ENCODE measurements around the gene RTF2. TPM values are rescaled to one million over a fixed set of nuclear protein-coding genes. Genes with fewer than 3 reads are reported as not detected.

RTF2 gene
- total RNA-seq, 5 donors from 2014 or later (not counting 1 experiment from before 2014, with no cell fraction given) = 55.8 to 69.7 (median 64.8) TPM

DNA sequence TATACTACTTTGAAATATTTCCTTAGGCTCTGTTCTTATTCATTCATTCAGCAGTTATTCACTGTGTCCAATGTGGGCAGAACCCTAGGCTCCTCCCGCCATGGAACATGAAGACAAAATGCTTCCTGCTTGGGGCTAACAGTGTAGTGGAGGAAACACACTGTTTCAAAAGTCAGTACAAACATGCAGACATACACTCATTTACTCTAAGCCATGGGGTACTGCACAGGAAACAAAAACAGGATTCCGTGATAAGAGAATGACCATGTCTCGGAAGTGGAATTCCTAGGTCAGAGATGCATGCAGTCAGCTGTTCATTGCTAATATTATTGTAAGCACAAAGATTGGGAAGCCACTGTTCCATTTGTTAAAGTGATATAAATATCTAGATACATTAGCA is 37.7 kb downstream of the RTF2 start:
- H3K36me3 ChIP-seq (ENCODE audit: control insufficient read depth in 2 of 2, extremely low read depth in 1 of 2, insufficient read depth in 1 of 2, low read length in 1 of 2) = peaks cover 0 to 7% of the 10 kb centered on the region in 2 donors
- peaks cover 3 to 10% of the 10 kb centered on the region in 2 experiments for H3K4me1 ChIP-seq (ENCODE audit: control insufficient read depth in 1 of 2, extremely low read depth in 1 of 2, insufficient read depth in 2 of 2, low read length in 2 of 2)
- H3K4me1 Mint-ChIP-seq = peaks cover 17 to 21% (median 18%) of the 10 kb centered on the region in 3 donors
- ChIA-PET CTCF (no interaction called here), POLR2A (interaction anchor here in 1 of 2 donors (0.5 kb wide), 1 partner anchor 30 kb away, joined by 4 read pairs; no protein-coding TSS in a partner anchor)
- H3K27ac Mint-ChIP-seq = peak overlapping the region in 1 of 2 donors; percentile 13
- no peak overlapping the region for H3K4me3 ChIP-seq (ENCODE audit: control insufficient read depth in 1 of 2, extremely low read depth in 1 of 2, low read length in 1 of 2)
- H3K9me3 ChIP-seq = no peaks in the 10 kb centered on the region
- H3K27me3 ChIP-seq (replicated peaks in 1 of 2; ENCODE audit: control insufficient read depth in 2 of 2, extremely low read depth in 1 of 2, insufficient read depth in 2 of 2, low read length in 1 of 2) = no peaks in the 10 kb centered on the region
- peaks cover 6% of the 10 kb centered on the region for H3K36me3 Mint-ChIP-seq
- ATAC-seq (replicated peaks in 1 of 4) (no peak), DNase-seq (no peak)
- no peak overlapping the region for H3K27ac ChIP-seq (ENCODE audit: low read length)
- no peaks in the 10 kb centered on the region for H3K27me3 Mint-ChIP-seq
- no CpG with 5 or more reads among the region's 3 CpGs for WGBS (ENCODE audit: insufficient coverage)
- no peaks in the 10 kb centered on the region for H3K9me3 Mint-ChIP-seq
- no peak overlapping the region for H3K4me3 Mint-ChIP-seq

DNA sequence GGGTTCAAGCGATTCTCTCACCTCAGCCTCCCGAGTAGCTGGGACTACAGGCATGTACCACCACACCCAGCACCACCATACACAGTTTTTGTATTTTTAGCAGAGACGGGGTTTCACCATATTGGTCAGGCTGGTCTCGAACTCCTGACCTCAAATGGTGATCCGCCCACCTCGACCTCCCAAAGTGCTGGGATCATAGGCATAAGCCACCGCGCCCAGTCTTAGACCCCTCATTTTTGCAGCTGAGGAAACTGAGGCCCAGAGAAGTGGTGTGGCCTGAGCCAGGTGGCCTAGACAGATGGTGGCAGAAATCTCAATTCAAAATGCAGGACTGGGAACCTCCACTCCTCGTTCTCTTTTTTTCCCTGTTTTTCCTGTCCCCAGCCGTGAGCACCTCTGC is 43.5 kb downstream of the RTF2 start:
- Mint-ChIP-seq H3K36me3 (peaks cover 31% of the 10 kb centered on the region), H3K27ac (no peak overlapping the region)

DNA sequence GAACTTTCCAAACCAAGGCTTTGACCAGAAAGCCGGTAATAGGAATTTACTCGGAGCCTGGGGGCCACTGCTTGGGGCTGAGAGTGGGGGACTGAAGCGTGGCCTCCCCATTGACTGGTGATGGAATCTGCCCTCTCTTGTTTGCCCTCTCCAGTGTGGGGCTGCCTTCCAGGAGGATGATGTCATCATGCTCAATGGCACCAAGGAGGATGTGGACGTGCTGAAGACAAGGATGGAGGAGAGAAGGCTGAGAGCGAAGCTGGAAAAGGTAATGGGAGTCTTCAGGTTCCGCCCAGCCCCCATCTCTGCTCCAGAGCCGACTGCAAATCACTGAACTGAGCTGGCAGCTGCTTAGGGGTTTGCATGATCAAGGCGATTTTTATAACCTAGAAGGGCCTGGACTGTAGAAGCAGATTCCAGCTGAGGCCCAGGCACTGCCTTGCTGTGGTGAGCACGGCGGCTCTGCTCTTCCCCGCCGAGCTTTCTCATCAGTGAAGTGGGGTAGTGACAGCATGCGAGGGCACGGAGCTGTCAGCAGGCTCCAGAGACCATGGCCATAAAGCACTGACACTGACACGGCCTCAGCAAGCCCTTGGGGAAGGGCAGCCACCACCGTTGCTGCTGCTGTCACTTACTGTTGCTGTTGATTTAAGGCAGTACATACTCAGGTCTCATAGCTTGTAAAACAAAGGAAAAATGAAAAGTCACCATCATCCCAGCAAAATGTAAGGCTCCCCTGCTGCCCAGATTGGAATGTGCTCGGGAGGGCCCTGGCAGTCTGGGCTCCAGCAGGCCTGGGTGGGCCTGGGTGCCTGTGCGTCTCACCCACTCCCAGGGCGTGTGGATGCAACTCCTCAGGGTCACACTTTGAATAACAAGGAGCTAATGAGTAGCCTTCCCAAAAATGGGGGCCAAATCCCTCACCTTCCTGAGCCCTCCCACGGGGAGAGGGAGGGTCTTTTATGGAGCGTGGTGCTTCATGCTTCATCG is 45.0 kb downstream of the RTF2 start:
- WGBS (ENCODE audit: insufficient coverage) = 98% methylated on average over 17 of the region's 22 CpGs
- Histone ChIP-seq H3K9me3 (no peaks in the 10 kb centered on the region), H3K27me3 (replicated peaks in 1 of 2; ENCODE audit: control insufficient read depth in 2 of 2, extremely low read depth in 1 of 2, insufficient read depth in 2 of 2, low read length in 1 of 2) (no peaks in the 10 kb centered on the region), H3K4me1 (ENCODE audit: control insufficient read depth in 1 of 2, extremely low read depth in 1 of 2, insufficient read depth in 2 of 2, low read length in 2 of 2) (no peaks in the 10 kb centered on the region), H3K27ac (ENCODE audit: low read length) (no peak overlapping the region), H3K4me3 (ENCODE audit: control insufficient read depth in 1 of 2, extremely low read depth in 1 of 2, low read length in 1 of 2) (no peak overlapping the region), H3K36me3 (ENCODE audit: control insufficient read depth in 2 of 2, extremely low read depth in 1 of 2, insufficient read depth in 1 of 2, low read length in 1 of 2) (peaks cover 11 to 49% of the 10 kb centered on the region in 2 donors)
- POLR2A ChIA-PET = no interaction called here
- no peak overlapping the region for H3K27ac Mint-ChIP-seq
- ATAC-seq (replicated peaks in 1 of 4) = no peak
- no peaks in the 10 kb centered on the region for H3K27me3 Mint-ChIP-seq
- DNase-seq = no peak
- H3K4me1 Mint-ChIP-seq = peaks cover 0 to 7% (median 5%) of the 10 kb centered on the region in 3 donors
- H3K9me3 Mint-ChIP-seq = peaks cover 0 to 3% (median 2%) of the 10 kb centered on the region in 3 donors
- H3K4me3 Mint-ChIP-seq = no peak overlapping the region
- CTCF ChIA-PET = interaction anchor here in 1 of 2 donors (0.6 kb wide), 2 partner anchors 52 to 89 kb away, joined by 3 read pairs; no protein-coding TSS in a partner anchor
- peaks cover 47% of the 10 kb centered on the region for H3K36me3 Mint-ChIP-seq

More for the DNA sequence above, 43.5 kb downstream of the RTF2 start:
- Histone ChIP-seq H3K4me3 (ENCODE audit: control insufficient read depth in 1 of 2, extremely low read depth in 1 of 2, low read length in 1 of 2) (no peak overlapping the region), H3K27me3 (replicated peaks in 1 of 2; ENCODE audit: control insufficient read depth in 2 of 2, extremely low read depth in 1 of 2, insufficient read depth in 2 of 2, low read length in 1 of 2) (no peaks in the 10 kb centered on the region), H3K27ac (ENCODE audit: low read length) (no peak overlapping the region), H3K9me3 (no peaks in the 10 kb centered on the region), H3K36me3 (ENCODE audit: control insufficient read depth in 2 of 2, extremely low read depth in 1 of 2, insufficient read depth in 1 of 2, low read length in 1 of 2) (peaks cover 6 to 35% of the 10 kb centered on the region in 2 donors), H3K4me1 (ENCODE audit: control insufficient read depth in 1 of 2, extremely low read depth in 1 of 2, insufficient read depth in 2 of 2, low read length in 2 of 2) (no peaks in the 10 kb centered on the region)
- DNase-seq = no peak
- WGBS (ENCODE audit: insufficient coverage) = 97% methylated on average over 8 of the region's 10 CpGs
- Mint-ChIP-seq H3K9me3 (no peaks in the 10 kb centered on the region), H3K27me3 (no peaks in the 10 kb centered on the region), H3K4me1 (peaks cover 0 to 16% (median 5%) of the 10 kb centered on the region in 3 donors), H3K4me3 (no peak overlapping the region)
- ChIA-PET CTCF (no interaction called here), POLR2A (no interaction called here)
- no peak for ATAC-seq (replicated peaks in 1 of 4)

DNA sequence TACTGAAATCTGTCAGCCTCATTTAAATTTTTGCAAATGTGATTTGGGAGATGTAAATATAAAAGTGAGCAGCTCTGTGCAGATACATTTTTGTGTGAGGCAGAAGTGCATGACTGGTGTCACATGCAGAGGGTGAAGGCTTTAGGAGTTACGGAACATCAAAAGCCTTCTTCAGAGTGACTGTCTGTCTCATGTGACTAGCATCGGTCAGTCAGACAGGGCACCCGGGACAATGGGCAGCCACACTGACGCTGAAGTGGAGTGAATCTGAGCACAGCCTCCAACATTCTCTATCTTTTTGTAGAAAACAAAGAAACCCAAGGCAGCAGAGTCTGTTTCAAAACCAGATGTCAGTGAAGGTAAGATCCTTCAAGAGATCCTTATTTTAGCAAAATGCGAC is 48.2 kb downstream of the RTF2 start:
- CTCF ChIA-PET = interaction anchor here in 1 of 2 donors (0.9 kb wide), 1 partner anchor 116 kb away, joined by 3 read pairs; no protein-coding TSS in a partner anchor

DNA sequence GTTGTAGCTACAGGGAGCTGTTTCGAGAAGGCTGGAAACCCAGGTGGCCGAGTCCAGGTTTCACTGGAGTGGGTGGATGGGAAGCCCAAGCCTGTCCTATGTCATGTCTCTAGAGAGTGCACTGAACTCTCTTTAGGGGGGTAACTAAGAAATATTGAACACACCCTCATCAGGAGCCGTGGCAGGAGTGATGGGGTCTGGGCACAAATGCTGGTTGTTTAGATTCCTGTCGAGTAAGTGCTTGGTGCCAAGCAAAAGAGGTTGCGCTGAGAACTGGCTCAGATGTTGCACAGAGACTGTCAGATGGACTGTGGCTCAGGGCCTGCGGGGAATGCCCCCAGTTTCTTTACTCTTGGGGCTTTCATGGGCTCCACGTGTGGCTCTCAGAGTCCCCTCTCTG is 48.8 kb downstream of the RTF2 start:
- Histone ChIP-seq H3K27me3 (replicated peaks in 1 of 2; ENCODE audit: control insufficient read depth in 2 of 2, extremely low read depth in 1 of 2, insufficient read depth in 2 of 2, low read length in 1 of 2) (no peaks in the 10 kb centered on the region), H3K27ac (ENCODE audit: low read length) (no peak overlapping the region), H3K4me3 (ENCODE audit: control insufficient read depth in 1 of 2, extremely low read depth in 1 of 2, low read length in 1 of 2) (no peak overlapping the region), H3K4me1 (ENCODE audit: control insufficient read depth in 1 of 2, extremely low read depth in 1 of 2, insufficient read depth in 2 of 2, low read length in 2 of 2) (peaks cover 0 to 1% of the 10 kb centered on the region in 2 experiments), H3K9me3 (peaks cover 3% of the 10 kb centered on the region), H3K36me3 (ENCODE audit: control insufficient read depth in 2 of 2, extremely low read depth in 1 of 2, insufficient read depth in 1 of 2, low read length in 1 of 2) (peaks cover 14 to 65% of the 10 kb centered on the region in 2 donors)
- H3K4me1 Mint-ChIP-seq = peaks cover 0 to 2% (median 0%) of the 10 kb centered on the region in 3 donors
- peaks cover 0 to 22% (median 22%) of the 10 kb centered on the region in 3 donors for H3K9me3 Mint-ChIP-seq
- H3K27ac Mint-ChIP-seq = no peak overlapping the region
- no peak for ATAC-seq (replicated peaks in 1 of 4)
- no peak for DNase-seq
- 96% methylated on average over 5 of the region's 7 CpGs for WGBS (ENCODE audit: insufficient coverage)
- H3K27me3 Mint-ChIP-seq = no peaks in the 10 kb centered on the region
- no peak overlapping the region for H3K4me3 Mint-ChIP-seq
- ChIA-PET CTCF (no interaction called here), POLR2A (no interaction called here)
- peaks cover 75% of the 10 kb centered on the region for H3K36me3 Mint-ChIP-seq

More for the DNA sequence above, 48.2 kb downstream of the RTF2 start:
- no peaks in the 10 kb centered on the region for H3K4me1 ChIP-seq (ENCODE audit: control insufficient read depth in 1 of 2, extremely low read depth in 1 of 2, insufficient read depth in 2 of 2, low read length in 2 of 2)
- Mint-ChIP-seq H3K4me3 (no peak overlapping the region), H3K36me3 (peaks cover 72% of the 10 kb centered on the region), H3K27me3 (no peaks in the 10 kb centered on the region), H3K27ac (no peak overlapping the region), H3K4me1 (no peaks in the 10 kb centered on the region), H3K9me3 (peaks cover 0 to 22% (median 22%) of the 10 kb centered on the region in 3 donors)
- H3K4me3 ChIP-seq (ENCODE audit: control insufficient read depth in 1 of 2, extremely low read depth in 1 of 2, low read length in 1 of 2) = no peak overlapping the region
- 100% methylated on average over 1 of the region's 5 CpGs for WGBS (ENCODE audit: insufficient coverage)
- ATAC-seq (replicated peaks in 1 of 4) (no peak), DNase-seq (no peak)
- H3K9me3 ChIP-seq = peaks cover 3% of the 10 kb centered on the region
- no peaks in the 10 kb centered on the region for H3K27me3 ChIP-seq (replicated peaks in 1 of 2; ENCODE audit: control insufficient read depth in 2 of 2, extremely low read depth in 1 of 2, insufficient read depth in 2 of 2, low read length in 1 of 2)
- POLR2A ChIA-PET = no interaction called here
- peaks cover 11 to 70% of the 10 kb centered on the region in 2 donors for H3K36me3 ChIP-seq (ENCODE audit: control insufficient read depth in 2 of 2, extremely low read depth in 1 of 2, insufficient read depth in 1 of 2, low read length in 1 of 2)
- no peak overlapping the region for H3K27ac ChIP-seq (ENCODE audit: low read length)

DNA sequence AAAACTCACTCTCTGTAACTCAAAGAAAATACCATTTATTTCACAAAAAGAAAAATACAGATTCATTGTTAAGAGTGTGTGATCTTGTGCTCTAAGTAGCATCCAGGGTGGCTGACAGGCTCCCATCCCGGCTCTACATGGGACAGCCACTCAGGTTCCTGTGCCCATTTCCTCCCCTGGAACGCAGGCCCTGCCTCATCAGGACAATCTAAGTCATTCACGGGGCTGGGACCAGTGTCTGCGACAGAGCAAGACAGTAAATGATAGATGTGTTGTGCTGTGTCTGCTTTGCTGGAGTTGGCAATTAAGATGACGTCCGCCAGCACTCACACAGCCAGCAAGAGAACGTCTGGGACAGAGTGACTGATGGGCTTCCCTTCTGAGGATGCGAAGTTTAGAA is 49.2 kb downstream of the RTF2 start:
- 95% methylated on average over 4 of the region's 8 CpGs for WGBS (ENCODE audit: insufficient coverage)
- H3K27me3 Mint-ChIP-seq = no peaks in the 10 kb centered on the region
- no peak overlapping the region for H3K4me3 ChIP-seq (ENCODE audit: control insufficient read depth in 1 of 2, extremely low read depth in 1 of 2, low read length in 1 of 2)

More for the DNA sequence above, 49.2 kb downstream of the RTF2 start:
- H3K36me3 ChIP-seq (ENCODE audit: control insufficient read depth in 2 of 2, extremely low read depth in 1 of 2, insufficient read depth in 1 of 2, low read length in 1 of 2) = peaks cover 13 to 63% of the 10 kb centered on the region in 2 donors
- no peaks in the 10 kb centered on the region for H3K27me3 ChIP-seq (replicated peaks in 1 of 2; ENCODE audit: control insufficient read depth in 2 of 2, extremely low read depth in 1 of 2, insufficient read depth in 2 of 2, low read length in 1 of 2)
- DNase-seq (no peak), ATAC-seq (replicated peaks in 1 of 4) (no peak)
- no peak overlapping the region for H3K27ac ChIP-seq (ENCODE audit: low read length)
- peaks cover 0 to 3% of the 10 kb centered on the region in 2 experiments for H3K4me1 ChIP-seq (ENCODE audit: control insufficient read depth in 1 of 2, extremely low read depth in 1 of 2, insufficient read depth in 2 of 2, low read length in 2 of 2)
- H3K9me3 ChIP-seq = peaks cover 3% of the 10 kb centered on the region
- peaks cover 0 to 22% (median 22%) of the 10 kb centered on the region in 3 donors for H3K9me3 Mint-ChIP-seq
- H3K27ac Mint-ChIP-seq = no peak overlapping the region
- H3K4me3 Mint-ChIP-seq = no peak overlapping the region
- POLR2A ChIA-PET = no interaction called here
- CTCF ChIA-PET = no interaction called here
- H3K36me3 Mint-ChIP-seq = peaks cover 75% of the 10 kb centered on the region
- H3K4me1 Mint-ChIP-seq = peaks cover 0 to 6% (median 0%) of the 10 kb centered on the region in 3 donors
